ENCODE results near the gene DOP1B. TPM values are rescaled to one million over a fixed set of nuclear protein-coding genes. Genes with fewer than 3 reads are reported as not detected.

DOP1B gene
- total RNA-seq, 1 donor = 11.7 TPM

DNA sequence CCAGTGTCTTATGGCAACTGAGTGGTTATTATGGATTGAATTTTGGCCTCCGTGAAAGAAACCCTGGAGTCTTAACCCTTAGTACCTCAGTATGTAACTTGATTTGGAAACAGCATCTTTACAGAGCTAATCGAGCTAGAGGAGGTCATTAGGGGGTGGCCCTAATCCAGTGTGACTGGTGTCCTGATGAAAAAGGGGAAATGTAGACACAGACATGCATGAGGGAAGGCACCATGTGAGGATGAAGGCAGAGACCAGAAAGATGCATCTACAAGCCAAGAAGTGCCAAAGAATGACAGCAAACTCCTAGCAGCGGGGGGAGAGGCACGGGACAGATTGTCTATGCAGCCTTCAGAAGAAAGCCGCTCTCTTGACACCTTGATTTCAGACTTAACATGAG lies 14.7 kb downstream of the DOP1B start:
- no peak for TF ChIP-seq CTCF (IDR thresholded peaks at IDR 0.05; ENCODE audit: insufficient read depth, low read depth, low read length)
- no peak for DNase-seq (ENCODE audit: low read depth)
- no peak overlapping the region for H3K4me3 ChIP-seq (ENCODE audit: low read depth, low read length)

GRCh38 chr21:36171741-36172331 lies 15.2 kb downstream of the DOP1B start:
- TF ChIP-seq CTCF (IDR thresholded peaks at IDR 0.05; ENCODE audit: insufficient read depth, low read depth, low read length) = no peak
- DNase-seq (ENCODE audit: low read depth) = no peak

GRCh38 chr21:36174780-36175179 lies 18.2 kb downstream of the DOP1B start:
- TF ChIP-seq CTCF (IDR thresholded peaks at IDR 0.05; ENCODE audit: insufficient read depth, low read depth, low read length) = no peak
- no peak for DNase-seq (ENCODE audit: low read depth)
- no peak overlapping the region for H3K4me3 ChIP-seq (ENCODE audit: low read depth, low read length)

More at GRCh38 chr21:36171741-36172331, 15.2 kb downstream of the DOP1B start:
- no peak overlapping the region for H3K4me3 ChIP-seq (ENCODE audit: low read depth, low read length)

DNA sequence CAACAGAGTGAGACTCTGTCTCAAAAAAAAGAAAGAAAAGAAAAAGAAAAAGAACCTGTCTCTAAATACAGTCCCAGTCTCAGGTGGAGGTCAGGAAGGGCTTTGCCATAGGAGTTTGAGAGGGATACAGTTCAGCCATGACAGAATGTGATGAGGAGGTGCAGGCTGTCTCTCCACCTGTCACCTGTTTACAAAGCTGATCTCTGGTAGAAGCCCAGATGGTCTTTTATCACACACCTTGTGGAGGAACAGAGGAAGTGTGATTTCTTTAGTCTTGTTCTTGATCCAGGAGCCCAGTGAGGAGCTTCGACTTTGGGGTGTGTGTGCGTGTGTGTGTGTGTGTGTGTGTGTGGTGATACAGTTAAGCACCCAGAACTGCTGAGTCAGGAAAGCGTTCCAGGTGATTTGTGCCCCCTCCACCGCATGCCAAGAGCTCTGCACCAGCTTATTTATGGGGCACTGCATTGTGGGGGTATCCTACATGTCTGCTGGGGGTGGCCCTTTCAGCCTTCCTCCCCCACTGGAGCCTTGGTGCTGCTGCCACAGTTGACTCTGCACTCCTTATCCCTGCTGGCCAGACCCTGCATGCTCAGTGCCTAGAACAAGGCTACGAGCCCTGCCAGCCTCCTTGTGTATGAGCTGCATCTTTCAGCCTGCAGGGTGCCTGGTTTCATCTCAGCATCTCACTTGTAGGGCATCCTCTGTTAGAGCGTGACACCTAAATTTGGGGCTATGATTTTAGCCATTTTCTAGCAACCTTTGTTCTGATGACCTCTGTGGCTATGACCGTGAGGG lies 19.3 kb downstream of the DOP1B start:
- DNase-seq (ENCODE audit: low read depth) = no peak
- no peak overlapping the region for H3K4me3 ChIP-seq (ENCODE audit: low read depth, low read length)
- TF ChIP-seq CTCF (IDR thresholded peaks at IDR 0.05; ENCODE audit: insufficient read depth, low read depth, low read length) = no peak

- H3K4me3 ChIP-seq (ENCODE audit: low read depth, low read length) = no peak overlapping the region
- no peak for DNase-seq (ENCODE audit: low read depth)
- no peak for TF ChIP-seq CTCF (IDR thresholded peaks at IDR 0.05; ENCODE audit: insufficient read depth, low read depth, low read length)
Observed at GRCh38 chr21:36178349-36178748, 21.7 kb downstream of the DOP1B start.

- TF ChIP-seq CTCF (IDR thresholded peaks at IDR 0.05; ENCODE audit: insufficient read depth, low read depth, low read length) = no peak
- DNase-seq (ENCODE audit: low read depth) = no peak
Observed at GRCh38 chr21:36179145-36179544, 22.5 kb downstream of the DOP1B start.

More at GRCh38 chr21:36179145-36179544, 22.5 kb downstream of the DOP1B start:
- no peak overlapping the region for H3K4me3 ChIP-seq (ENCODE audit: low read depth, low read length)

All from fibroblast of villous mesenchyme (primary cell).